GM23338 (cell line): ENCODE data around the gene PTPN7.

Experiments used
- CREB1 ChIP-seq: fragments of 250-450 bp; sonication (Bioruptor Pico); IDR thresholded peaks from 2 replicates; pipeline ENCODE4 v1.5.0; 2020; ENCODE audit warnings: low read depth, mild to moderate bottlenecking, moderate library complexity
- EZH2 ChIP-seq: fragments of 200-600 bp; sonication (generic); IDR thresholded peaks from one replicate; pipeline ENCODE4 v1.8.0; 2017; ENCODE audit warnings: antibody characterized with exemption, mild to moderate bottlenecking, low read depth; ENCODE audit not compliant: unreplicated experiment
- EZH2phosphoT487 ChIP-seq: fragments of 200-600 bp; sonication (generic); IDR thresholded peaks from one replicate; pipeline ENCODE4 v1.8.1; 2018; ENCODE audit warnings: antibody characterized with exemption; ENCODE audit not compliant: unreplicated experiment
- JUNB ChIP-seq: IDR thresholded peaks from one replicate; pipeline ENCODE4 v1.6.1; 2016; ENCODE audit warnings: antibody characterized with exemption; ENCODE audit not compliant: unreplicated experiment
- NANOG ChIP-seq: IDR thresholded peaks from 2 replicates; pipeline ENCODE4 v1.6.1; 2016; ENCODE audit warnings: antibody characterized with exemption, borderline replicate concordance
- POLR2AphosphoS5 ChIP-seq: IDR thresholded peaks from 2 replicates; pipeline ENCODE4 v1.6.1; 2016; ENCODE audit warnings: antibody characterized with exemption, low read depth
- STAT1 ChIP-seq: IDR thresholded peaks from one replicate; pipeline ENCODE4 v1.6.1; 2016; ENCODE audit warnings: antibody characterized with exemption; ENCODE audit not compliant: unreplicated experiment
- ZNF114 ChIP-seq: fragments of 250-450 bp; sonication (Bioruptor Pico); IDR thresholded peaks from 2 replicates; pipeline ENCODE4 v1.5.0; 2020; ENCODE audit warnings: mild to moderate bottlenecking, moderate library complexity
- ZNF331 ChIP-seq: fragments of 250-450 bp; sonication (Bioruptor Pico); IDR thresholded peaks from 2 replicates; pipeline ENCODE4 v1.5.0; 2020; ENCODE audit warnings: low read depth, mild to moderate bottlenecking, moderate library complexity
- TF ChIP-seq, protein P1 (sequence below): IDR thresholded peaks from 2 replicates; pipeline ENCODE4 v1.6.1; 2016; ENCODE audit warnings: antibody characterized with exemption
- TF ChIP-seq, protein P2 (sequence below), 2 experiments: fragments of 200-600 bp in 1 of 2; sonication (generic) in 1 of 2; conservative IDR thresholded peaks; 2 replicates each; pipeline versions ENCODE4 v1.5.1 to v1.6.1; 2016 to 2017; ENCODE audit warnings: antibody characterized with exemption in 2 of 2, low read depth in 2 of 2, mild to moderate bottlenecking in 2 of 2, moderate library complexity in 1 of 2
- TF ChIP-seq, protein P3 (sequence below): IDR thresholded peaks from one replicate; pipeline ENCODE4 v1.6.1; 2018; ENCODE audit warnings: antibody characterized with exemption; ENCODE audit not compliant: unreplicated experiment
- TF ChIP-seq, protein P4 (sequence below): fragments of 250-450 bp; sonication (Bioruptor Pico); IDR thresholded peaks from 2 replicates; pipeline ENCODE4 v1.5.0; 2020; ENCODE audit warnings: mild to moderate bottlenecking, moderate library complexity

DNA sequence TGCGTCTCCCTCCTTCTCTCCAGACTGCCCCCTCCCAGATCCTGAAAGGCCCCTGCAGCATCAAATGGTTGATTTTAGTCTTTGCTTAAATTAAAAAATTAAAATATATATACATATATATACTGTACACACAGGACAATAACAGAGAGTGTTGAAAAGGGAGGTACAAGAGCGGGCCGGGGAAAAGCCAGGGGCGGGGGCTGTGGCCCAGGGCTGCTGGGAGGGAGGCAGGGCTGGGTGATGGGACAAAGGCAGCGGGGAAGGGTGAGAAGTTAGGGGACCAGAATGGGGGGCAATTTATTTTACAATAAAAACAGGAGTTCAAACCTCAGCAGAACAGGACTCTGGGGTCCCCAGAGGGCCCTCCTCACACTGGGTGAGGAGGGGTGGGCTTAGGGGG, 26.4 kb downstream of the PTPN7 start:
- TF ChIP-seq, protein P1, sequence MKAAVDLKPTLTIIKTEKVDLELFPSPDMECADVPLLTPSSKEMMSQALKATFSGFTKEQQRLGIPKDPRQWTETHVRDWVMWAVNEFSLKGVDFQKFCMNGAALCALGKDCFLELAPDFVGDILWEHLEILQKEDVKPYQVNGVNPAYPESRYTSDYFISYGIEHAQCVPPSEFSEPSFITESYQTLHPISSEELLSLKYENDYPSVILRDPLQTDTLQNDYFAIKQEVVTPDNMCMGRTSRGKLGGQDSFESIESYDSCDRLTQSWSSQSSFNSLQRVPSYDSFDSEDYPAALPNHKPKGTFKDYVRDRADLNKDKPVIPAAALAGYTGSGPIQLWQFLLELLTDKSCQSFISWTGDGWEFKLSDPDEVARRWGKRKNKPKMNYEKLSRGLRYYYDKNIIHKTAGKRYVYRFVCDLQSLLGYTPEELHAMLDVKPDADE = no peak
- no peak for TF ChIP-seq EZH2
- TF ChIP-seq, protein P2, sequence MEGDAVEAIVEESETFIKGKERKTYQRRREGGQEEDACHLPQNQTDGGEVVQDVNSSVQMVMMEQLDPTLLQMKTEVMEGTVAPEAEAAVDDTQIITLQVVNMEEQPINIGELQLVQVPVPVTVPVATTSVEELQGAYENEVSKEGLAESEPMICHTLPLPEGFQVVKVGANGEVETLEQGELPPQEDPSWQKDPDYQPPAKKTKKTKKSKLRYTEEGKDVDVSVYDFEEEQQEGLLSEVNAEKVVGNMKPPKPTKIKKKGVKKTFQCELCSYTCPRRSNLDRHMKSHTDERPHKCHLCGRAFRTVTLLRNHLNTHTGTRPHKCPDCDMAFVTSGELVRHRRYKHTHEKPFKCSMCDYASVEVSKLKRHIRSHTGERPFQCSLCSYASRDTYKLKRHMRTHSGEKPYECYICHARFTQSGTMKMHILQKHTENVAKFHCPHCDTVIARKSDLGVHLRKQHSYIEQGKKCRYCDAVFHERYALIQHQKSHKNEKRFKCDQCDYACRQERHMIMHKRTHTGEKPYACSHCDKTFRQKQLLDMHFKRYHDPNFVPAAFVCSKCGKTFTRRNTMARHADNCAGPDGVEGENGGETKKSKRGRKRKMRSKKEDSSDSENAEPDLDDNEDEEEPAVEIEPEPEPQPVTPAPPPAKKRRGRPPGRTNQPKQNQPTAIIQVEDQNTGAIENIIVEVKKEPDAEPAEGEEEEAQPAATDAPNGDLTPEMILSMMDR (conservative IDR thresholded peaks at IDR 0.05; ENCODE audit: low read depth in 2 of 2) = no peak
- TF ChIP-seq, protein P3, sequence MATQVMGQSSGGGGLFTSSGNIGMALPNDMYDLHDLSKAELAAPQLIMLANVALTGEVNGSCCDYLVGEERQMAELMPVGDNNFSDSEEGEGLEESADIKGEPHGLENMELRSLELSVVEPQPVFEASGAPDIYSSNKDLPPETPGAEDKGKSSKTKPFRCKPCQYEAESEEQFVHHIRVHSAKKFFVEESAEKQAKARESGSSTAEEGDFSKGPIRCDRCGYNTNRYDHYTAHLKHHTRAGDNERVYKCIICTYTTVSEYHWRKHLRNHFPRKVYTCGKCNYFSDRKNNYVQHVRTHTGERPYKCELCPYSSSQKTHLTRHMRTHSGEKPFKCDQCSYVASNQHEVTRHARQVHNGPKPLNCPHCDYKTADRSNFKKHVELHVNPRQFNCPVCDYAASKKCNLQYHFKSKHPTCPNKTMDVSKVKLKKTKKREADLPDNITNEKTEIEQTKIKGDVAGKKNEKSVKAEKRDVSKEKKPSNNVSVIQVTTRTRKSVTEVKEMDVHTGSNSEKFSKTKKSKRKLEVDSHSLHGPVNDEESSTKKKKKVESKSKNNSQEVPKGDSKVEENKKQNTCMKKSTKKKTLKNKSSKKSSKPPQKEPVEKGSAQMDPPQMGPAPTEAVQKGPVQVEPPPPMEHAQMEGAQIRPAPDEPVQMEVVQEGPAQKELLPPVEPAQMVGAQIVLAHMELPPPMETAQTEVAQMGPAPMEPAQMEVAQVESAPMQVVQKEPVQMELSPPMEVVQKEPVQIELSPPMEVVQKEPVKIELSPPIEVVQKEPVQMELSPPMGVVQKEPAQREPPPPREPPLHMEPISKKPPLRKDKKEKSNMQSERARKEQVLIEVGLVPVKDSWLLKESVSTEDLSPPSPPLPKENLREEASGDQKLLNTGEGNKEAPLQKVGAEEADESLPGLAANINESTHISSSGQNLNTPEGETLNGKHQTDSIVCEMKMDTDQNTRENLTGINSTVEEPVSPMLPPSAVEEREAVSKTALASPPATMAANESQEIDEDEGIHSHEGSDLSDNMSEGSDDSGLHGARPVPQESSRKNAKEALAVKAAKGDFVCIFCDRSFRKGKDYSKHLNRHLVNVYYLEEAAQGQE = no peak
- no peak for TF ChIP-seq NANOG
- TF ChIP-seq ZNF331 (CRISPR knock-in tag) = no peak
- TF ChIP-seq POLR2AphosphoS5 = no peak
- no peak for TF ChIP-seq ZNF114 (CRISPR knock-in tag)
- no peak for TF ChIP-seq JUNB
- no peak for TF ChIP-seq EZH2phosphoT487
- no peak for TF ChIP-seq STAT1
- no peak for TF ChIP-seq CREB1 (CRISPR knock-in tag)
- TF ChIP-seq, protein P4, sequence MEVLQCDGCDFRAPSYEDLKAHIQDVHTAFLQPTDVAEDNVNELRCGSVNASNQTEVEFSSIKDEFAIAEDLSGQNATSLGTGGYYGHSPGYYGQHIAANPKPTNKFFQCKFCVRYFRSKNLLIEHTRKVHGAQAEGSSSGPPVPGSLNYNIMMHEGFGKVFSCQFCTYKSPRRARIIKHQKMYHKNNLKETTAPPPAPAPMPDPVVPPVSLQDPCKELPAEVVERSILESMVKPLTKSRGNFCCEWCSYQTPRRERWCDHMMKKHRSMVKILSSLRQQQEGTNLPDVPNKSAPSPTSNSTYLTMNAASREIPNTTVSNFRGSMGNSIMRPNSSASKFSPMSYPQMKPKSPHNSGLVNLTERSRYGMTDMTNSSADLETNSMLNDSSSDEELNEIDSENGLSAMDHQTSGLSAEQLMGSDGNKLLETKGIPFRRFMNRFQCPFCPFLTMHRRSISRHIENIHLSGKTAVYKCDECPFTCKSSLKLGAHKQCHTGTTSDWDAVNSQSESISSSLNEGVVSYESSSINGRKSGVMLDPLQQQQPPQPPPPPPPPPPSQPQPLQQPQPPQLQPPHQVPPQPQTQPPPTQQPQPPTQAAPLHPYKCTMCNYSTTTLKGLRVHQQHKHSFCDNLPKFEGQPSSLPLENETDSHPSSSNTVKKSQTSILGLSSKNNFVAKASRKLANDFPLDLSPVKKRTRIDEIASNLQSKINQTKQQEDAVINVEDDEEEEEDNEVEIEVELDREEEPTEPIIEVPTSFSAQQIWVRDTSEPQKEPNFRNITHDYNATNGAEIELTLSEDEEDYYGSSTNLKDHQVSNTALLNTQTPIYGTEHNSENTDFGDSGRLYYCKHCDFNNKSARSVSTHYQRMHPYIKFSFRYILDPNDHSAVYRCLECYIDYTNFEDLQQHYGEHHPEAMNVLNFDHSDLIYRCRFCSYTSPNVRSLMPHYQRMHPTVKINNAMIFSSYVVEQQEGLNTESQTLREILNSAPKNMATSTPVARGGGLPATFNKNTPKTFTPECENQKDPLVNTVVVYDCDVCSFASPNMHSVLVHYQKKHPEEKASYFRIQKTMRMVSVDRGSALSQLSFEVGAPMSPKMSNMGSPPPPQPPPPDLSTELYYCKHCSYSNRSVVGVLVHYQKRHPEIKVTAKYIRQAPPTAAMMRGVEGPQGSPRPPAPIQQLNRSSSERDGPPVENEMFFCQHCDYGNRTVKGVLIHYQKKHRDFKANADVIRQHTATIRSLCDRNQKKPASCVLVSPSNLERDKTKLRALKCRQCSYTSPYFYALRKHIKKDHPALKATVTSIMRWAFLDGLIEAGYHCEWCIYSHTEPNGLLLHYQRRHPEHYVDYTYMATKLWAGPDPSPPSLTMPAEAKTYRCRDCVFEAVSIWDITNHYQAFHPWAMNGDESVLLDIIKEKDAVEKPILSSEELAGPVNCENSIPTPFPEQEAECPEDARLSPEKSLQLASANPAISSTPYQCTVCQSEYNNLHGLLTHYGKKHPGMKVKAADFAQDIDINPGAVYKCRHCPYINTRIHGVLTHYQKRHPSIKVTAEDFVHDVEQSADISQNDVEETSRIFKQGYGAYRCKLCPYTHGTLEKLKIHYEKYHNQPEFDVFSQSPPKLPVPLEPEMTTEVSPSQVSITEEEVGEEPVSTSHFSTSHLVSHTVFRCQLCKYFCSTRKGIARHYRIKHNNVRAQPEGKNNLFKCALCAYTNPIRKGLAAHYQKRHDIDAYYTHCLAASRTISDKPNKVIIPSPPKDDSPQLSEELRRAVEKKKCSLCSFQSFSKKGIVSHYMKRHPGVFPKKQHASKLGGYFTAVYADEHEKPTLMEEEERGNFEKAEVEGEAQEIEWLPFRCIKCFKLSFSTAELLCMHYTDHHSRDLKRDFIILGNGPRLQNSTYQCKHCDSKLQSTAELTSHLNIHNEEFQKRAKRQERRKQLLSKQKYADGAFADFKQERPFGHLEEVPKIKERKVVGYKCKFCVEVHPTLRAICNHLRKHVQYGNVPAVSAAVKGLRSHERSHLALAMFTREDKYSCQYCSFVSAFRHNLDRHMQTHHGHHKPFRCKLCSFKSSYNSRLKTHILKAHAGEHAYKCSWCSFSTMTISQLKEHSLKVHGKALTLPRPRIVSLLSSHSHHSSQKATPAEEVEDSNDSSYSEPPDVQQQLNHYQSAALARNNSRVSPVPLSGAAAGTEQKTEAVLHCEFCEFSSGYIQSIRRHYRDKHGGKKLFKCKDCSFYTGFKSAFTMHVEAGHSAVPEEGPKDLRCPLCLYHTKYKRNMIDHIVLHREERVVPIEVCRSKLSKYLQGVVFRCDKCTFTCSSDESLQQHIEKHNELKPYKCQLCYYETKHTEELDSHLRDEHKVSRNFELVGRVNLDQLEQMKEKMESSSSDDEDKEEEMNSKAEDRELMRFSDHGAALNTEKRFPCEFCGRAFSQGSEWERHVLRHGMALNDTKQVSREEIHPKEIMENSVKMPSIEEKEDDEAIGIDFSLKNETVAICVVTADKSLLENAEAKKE = no peak
